Smooth muscle cell (in vitro differentiated cells): Measurements from ENCODE around the gene PRKD1. TPM values are rescaled to one million over a fixed set of nuclear protein-coding genes. Genes with fewer than 3 reads are reported as not detected.

Experiments used
- DNase-seq: peaks from one replicate; lab custom pipeline; 2025; ENCODE audit not compliant: unreplicated experiment; lab: John Stamatoyannopoulos, UW
- H2AFZ ChIP-seq: fragments of 200-600 bp; sonication (generic); 2 replicates; pipeline ENCODE4 v1.6.0; 2016; ENCODE audit warnings: antibody characterized with exemption, low read depth, mild to moderate bottlenecking
- H3F3A ChIP-seq: fragments of 200-600 bp; sonication (generic); 2 replicates; pipeline ENCODE4 v1.6.0; 2017; ENCODE audit warnings: antibody characterized with exemption, low read depth
- H3K27ac ChIP-seq: fragments of 200-600 bp; sonication (generic); 2 replicates; pipeline ENCODE4 v1.5.1; 2016; ENCODE audit warnings: low read depth, mild to moderate bottlenecking
- H3K27me3 ChIP-seq: fragments of 200-600 bp; sonication (generic); 2 replicates; pipeline ENCODE4 v1.6.1; 2016; ENCODE audit warnings: low read depth, mild to moderate bottlenecking
- H3K36me3 ChIP-seq: fragments of 200-600 bp; sonication (generic); 2 replicates; pipeline ENCODE4 v1.5.1; 2016; ENCODE audit warnings: low read depth
- H3K4me1 ChIP-seq: fragments of 200-600 bp; sonication (generic); 2 replicates; pipeline ENCODE4 v1.5.1; 2016; ENCODE audit warnings: low read depth
- H3K4me2 ChIP-seq: fragments of 200-600 bp; sonication (generic); 2 replicates; pipeline ENCODE4 v1.6.0; 2016; ENCODE audit warnings: mild to moderate bottlenecking
- H3K4me3 ChIP-seq: fragments of 200-600 bp; sonication (generic); 2 replicates; pipeline ENCODE4 v1.5.1; 2016; ENCODE audit warnings: mild to moderate bottlenecking
- H3K79me2 ChIP-seq: fragments of 200-600 bp; sonication (generic); 2 replicates; pipeline ENCODE4 v1.6.0; 2016; ENCODE audit warnings: low read depth, mild to moderate bottlenecking
- H3K9ac ChIP-seq: fragments of 200-600 bp; sonication (generic); 2 replicates; pipeline ENCODE4 v1.6.0; 2016; ENCODE audit warnings: low read depth
- H3K9me3 ChIP-seq: fragments of 200-600 bp; sonication (generic); replicated peaks from 2 replicates; pipeline ENCODE4 v1.5.1; 2016; ENCODE audit warnings: low read depth
- H4K20me1 ChIP-seq: fragments of 200-600 bp; sonication (generic); 2 replicates; pipeline ENCODE4 v1.6.0; 2016; ENCODE audit warnings: low read depth
- WGBS: methylation state at CpG from one replicate; pipeline ENCODE4 v1.1.7; 2016; ENCODE audit warnings: low lambda C conversion rate; 5-methylcytosine and 5-hydroxymethylcytosine counted together
- polyA plus RNA-seq: library from polyadenylated mRNA; unstranded; fragments of >200 nt; fragmentation: Nextera tagmentation; extraction: Ambion mirVana; gene quantifications from 2 replicates; pipeline ENCODE4 v1.2.1, GENCODE V29; 2016
- total RNA-seq: library from RNA; depleted of rRNA; stranded (reverse); fragments of >200 nt; gene quantifications from 2 replicates; pipeline ENCODE4 v1.2.3, GENCODE V29; 2014
- TF ChIP-seq, protein P1 (sequence below): fragments of 200-600 bp; sonication (generic); IDR thresholded peaks from 2 replicates; pipeline ENCODE4 v1.5.1; 2017; ENCODE audit warnings: borderline replicate concordance, mild to moderate bottlenecking, antibody characterized with exemption; ENCODE audit not compliant: insufficient read depth, poor library complexity, severe bottlenecking

Gene PRKD1
- total and polyA plus RNA-seq, 2 experiments from 2014 or later, result 3.7 to 7.2 TPM

DNA sequence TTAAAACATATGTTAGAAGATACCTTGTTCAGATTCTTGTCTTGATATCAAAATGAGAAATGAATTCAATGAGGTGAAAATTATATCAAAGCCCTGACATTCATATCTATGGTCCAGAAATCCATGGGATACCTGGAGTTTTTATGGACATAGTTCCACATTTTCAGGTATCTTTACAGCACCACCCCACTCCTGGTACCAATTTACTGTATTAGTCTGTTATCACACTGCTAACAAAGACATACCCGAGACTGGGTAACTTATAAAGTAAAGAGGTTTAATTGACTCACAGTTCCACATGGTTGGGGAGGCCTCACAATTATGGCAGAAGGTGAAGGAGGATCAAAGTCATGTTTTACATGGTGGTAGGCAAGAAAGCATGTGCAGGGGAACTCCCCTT is 361.5 kb downstream of the PRKD1 start:
- WGBS, result 71% methylated on average over 1 of the region's 1 CpG
- Histone ChIP-seq H3K36me3 (no peaks in the 10 kb centered on the region), H3K9me3 (no peaks in the 10 kb centered on the region), H3K4me2 (no peak overlapping the region), H3K79me2 (no peaks in the 10 kb centered on the region), H3K9ac (no peak overlapping the region), H3K4me3 (no peak overlapping the region), H3K27me3 (no peaks in the 10 kb centered on the region), H4K20me1 (no peaks in the 10 kb centered on the region), H3K27ac (no peak overlapping the region), H2AFZ (no peak overlapping the region), H3F3A (no peaks in the 10 kb centered on the region), H3K4me1 (no peaks in the 10 kb centered on the region)
- no peak for DNase-seq
- TF ChIP-seq, protein P1, sequence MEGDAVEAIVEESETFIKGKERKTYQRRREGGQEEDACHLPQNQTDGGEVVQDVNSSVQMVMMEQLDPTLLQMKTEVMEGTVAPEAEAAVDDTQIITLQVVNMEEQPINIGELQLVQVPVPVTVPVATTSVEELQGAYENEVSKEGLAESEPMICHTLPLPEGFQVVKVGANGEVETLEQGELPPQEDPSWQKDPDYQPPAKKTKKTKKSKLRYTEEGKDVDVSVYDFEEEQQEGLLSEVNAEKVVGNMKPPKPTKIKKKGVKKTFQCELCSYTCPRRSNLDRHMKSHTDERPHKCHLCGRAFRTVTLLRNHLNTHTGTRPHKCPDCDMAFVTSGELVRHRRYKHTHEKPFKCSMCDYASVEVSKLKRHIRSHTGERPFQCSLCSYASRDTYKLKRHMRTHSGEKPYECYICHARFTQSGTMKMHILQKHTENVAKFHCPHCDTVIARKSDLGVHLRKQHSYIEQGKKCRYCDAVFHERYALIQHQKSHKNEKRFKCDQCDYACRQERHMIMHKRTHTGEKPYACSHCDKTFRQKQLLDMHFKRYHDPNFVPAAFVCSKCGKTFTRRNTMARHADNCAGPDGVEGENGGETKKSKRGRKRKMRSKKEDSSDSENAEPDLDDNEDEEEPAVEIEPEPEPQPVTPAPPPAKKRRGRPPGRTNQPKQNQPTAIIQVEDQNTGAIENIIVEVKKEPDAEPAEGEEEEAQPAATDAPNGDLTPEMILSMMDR, result no peak

DNA sequence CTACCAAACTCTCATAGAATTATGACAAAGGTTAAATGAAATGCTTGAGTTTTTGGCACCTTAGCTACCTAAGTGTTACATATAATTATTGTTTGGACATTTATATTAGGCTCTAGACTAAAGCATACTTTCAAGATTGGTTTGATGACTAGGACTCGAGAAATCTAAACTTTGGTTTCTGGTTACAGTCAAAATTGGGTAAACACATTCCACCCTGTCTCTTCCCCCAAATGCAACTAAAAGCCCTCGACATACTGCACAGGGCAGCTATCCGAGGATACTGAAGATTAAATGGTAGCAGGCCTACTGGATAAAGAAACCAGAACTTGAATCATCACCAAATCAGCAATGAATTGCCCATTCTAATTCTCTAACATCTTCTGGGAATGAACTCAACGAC is 369.1 kb downstream of the PRKD1 start:
- no peak for DNase-seq
- Histone ChIP-seq H3K36me3 (no peaks in the 10 kb centered on the region), H3K27ac (no peak overlapping the region), H3K9ac (no peak overlapping the region), H4K20me1 (no peaks in the 10 kb centered on the region), H3K4me1 (no peaks in the 10 kb centered on the region), H3K4me2 (peak overlapping the region; percentile 41), H3K79me2 (no peaks in the 10 kb centered on the region), H3K4me3 (no peak overlapping the region), H2AFZ (no peak overlapping the region), H3K27me3 (no peaks in the 10 kb centered on the region), H3K9me3 (no peaks in the 10 kb centered on the region), H3F3A (no peaks in the 10 kb centered on the region)
- TF ChIP-seq, protein P1, result no peak
- WGBS, result 36% methylated on average over 4 of the region's 4 CpGs

DNA sequence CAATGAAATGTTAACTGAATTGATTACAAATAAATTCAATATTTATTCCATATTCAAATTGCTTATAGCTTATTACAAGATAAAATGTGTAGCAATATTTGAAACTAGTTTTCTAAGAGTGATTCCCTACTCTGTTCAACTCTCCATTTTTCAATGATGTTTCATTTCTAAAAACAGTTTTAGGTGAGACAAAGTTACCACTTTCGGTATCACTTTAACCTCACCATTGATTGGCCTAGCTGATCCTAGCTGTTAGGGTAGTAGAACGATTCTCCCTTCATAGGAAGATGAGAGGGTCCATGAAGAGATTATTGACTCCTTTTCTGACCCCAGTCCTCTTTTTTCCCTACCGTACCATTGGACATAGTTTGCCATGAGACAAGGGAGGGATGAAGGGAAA is 373.3 kb downstream of the PRKD1 start:
- Histone ChIP-seq H3K27ac (no peak overlapping the region), H3K9ac (no peak overlapping the region), H2AFZ (no peak overlapping the region), H3K4me2 (no peak overlapping the region), H3K4me1 (no peaks in the 10 kb centered on the region), H3K4me3 (no peak overlapping the region), H3K79me2 (no peaks in the 10 kb centered on the region), H3K9me3 (no peaks in the 10 kb centered on the region), H3F3A (no peaks in the 10 kb centered on the region), H4K20me1 (no peaks in the 10 kb centered on the region), H3K27me3 (no peaks in the 10 kb centered on the region), H3K36me3 (no peaks in the 10 kb centered on the region)
- TF ChIP-seq, protein P1, result no peak
- 91% methylated on average over 3 of the region's 3 CpGs for WGBS
- DNase-seq, result no peak

DNA sequence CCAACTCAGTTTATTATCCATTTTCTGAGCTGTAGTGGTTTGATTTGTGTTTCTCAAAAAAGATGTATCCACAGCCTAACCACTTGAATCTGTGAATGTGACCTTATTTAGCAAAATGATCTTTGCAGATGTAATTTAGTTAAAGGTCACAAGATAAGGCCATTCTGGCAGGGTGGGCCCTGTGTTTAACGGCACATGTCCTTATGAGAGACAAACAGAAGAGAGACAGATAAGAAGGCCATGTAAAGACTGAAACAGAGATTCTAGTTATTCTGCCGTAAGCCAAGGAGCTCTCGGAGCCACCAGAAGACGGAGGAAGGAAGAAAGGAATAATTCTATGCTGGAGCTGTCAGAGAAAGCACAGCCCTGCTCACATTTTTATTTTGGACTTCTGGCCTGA is 374.2 kb downstream of the PRKD1 start:
- Histone ChIP-seq H3K4me3 (no peak overlapping the region), H2AFZ (no peak overlapping the region), H3K79me2 (no peaks in the 10 kb centered on the region), H3K9ac (no peak overlapping the region), H3F3A (no peaks in the 10 kb centered on the region), H4K20me1 (no peaks in the 10 kb centered on the region), H3K4me2 (peak overlapping the region; percentile 36), H3K4me1 (no peaks in the 10 kb centered on the region), H3K9me3 (no peaks in the 10 kb centered on the region), H3K27me3 (no peaks in the 10 kb centered on the region), H3K36me3 (no peaks in the 10 kb centered on the region), H3K27ac (no peak overlapping the region)
- 50% methylated on average over 4 of the region's 4 CpGs for WGBS
- TF ChIP-seq, protein P1, result no peak
- DNase-seq, result no peak
